GM06990 (cell line): ENCODE data around the gene PRL.

Experiments used
- DNase-seq: peaks from one replicate; pipeline ENCODE4 v3.0.0-alpha.2; 2011; ENCODE audit not compliant: insufficient read length; ENCODE audit errors: extremely low read depth
- H3K27me3 ChIP-seq: replicated peaks from 2 replicates; pipeline ENCODE4 v1.6.0; 2011; ENCODE audit warnings: low read length; ENCODE audit not compliant: control insufficient read depth, insufficient read depth
- H3K36me3 ChIP-seq: 2 replicates; pipeline ENCODE4 v1.5.1; 2011; ENCODE audit warnings: low read length; ENCODE audit not compliant: control insufficient read depth, insufficient read depth
- H3K4me3 ChIP-seq: replicated peaks from 2 replicates; pipeline ENCODE4 v1.5.1; 2011; ENCODE audit warnings: low read depth, mild to moderate bottlenecking, control low read depth, low read length
- CTCF ChIP-seq: IDR thresholded peaks from 2 replicates; pipeline ENCODE4 v1.5.1; 2011; ENCODE audit warnings: low read length, control low read depth, mild to moderate bottlenecking, inconsistent platforms; ENCODE audit not compliant: insufficient read depth, poor library complexity, severe bottlenecking

PRL gene

GRCh38 chr6:22306741-22307466, 10.1 kb upstream of the PRL start:
- no peaks in the 10 kb centered on the region for H3K36me3 ChIP-seq

DNA sequence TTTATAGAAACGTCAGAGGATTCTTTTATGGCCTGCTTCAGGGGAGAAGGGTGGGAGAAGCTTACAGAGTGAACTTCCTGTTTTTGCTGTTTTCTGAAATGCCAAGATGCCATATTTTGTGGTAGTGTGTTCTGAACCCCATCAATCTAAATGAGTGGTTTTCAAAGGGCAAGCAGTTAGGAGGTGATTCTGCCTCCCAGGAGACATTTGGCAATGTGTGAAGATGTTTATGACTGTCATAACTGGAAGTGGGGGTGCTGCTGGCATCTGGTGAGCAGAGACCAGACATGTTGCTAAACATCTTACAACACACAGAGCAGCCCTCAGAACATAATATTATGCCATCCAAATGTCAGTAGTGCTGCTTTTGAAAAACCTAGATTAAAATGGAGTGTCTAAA, 6.0 kb upstream of the PRL start:
- Histone ChIP-seq H3K36me3 (no peaks in the 10 kb centered on the region), H3K4me3 (no peak overlapping the region), H3K27me3 (no peaks in the 10 kb centered on the region)
- no peak for TF ChIP-seq CTCF
- no peak for DNase-seq

More at GRCh38 chr6:22306741-22307466, 10.1 kb upstream of the PRL start:
- no peak overlapping the region for H3K4me3 ChIP-seq
- no peak for TF ChIP-seq CTCF
- DNase-seq, result no peak
- H3K27me3 ChIP-seq, result no peaks in the 10 kb centered on the region

GRCh38 chr6:22300273-22300998, 3.6 kb upstream of the PRL start:
- Histone ChIP-seq H3K27me3 (no peaks in the 10 kb centered on the region), H3K4me3 (no peak overlapping the region), H3K36me3 (no peaks in the 10 kb centered on the region)
- TF ChIP-seq CTCF, result no peak
- DNase-seq, result no peak

- TF ChIP-seq CTCF, result no peak
- DNase-seq, result no peak
- Histone ChIP-seq H3K4me3 (no peak overlapping the region), H3K27me3 (no peaks in the 10 kb centered on the region), H3K36me3 (no peaks in the 10 kb centered on the region)
Observed at GRCh38 chr6:22298475-22298890, 1.6 kb upstream of the PRL start.

DNA sequence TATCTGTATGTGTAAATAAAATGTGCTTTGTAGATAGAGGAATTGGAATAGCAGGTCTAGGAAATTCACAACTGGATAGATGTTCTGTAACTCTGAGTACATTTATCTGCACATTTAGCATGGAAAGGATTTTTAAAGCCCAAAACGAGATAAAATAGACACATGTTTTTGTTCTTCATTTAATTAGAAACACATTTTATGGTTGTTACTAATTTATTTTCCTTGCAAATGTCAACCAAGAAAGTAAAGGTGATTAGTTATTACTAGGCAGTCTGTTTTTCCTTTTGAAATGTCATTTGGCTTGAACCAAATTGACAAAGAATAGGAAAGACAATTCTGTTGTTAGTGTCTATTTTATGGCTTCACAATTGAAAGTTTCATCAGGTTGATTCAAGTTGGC, 769 bp downstream of the PRL start:
- TF ChIP-seq CTCF, result no peak
- no peaks in the 10 kb centered on the region for H3K36me3 ChIP-seq
- H3K4me3 ChIP-seq, result no peak overlapping the region
- H3K27me3 ChIP-seq, result no peaks in the 10 kb centered on the region
- no peak for DNase-seq
